ENCODE measurements around the gene PLEKHG2.
"Not testable (repeated sequence)": the region's sequence is repeated elsewhere in the genome, so short reads cannot be mapped to it uniquely, and the experiment has no call there.

The PLEKHG2 gene

GRCh38 chr19:39446365-39447084 lies 34.1 kb downstream of the PLEKHG2 start:
- DNase-seq (ENCODE audit: low spot score), result no peak

DNA sequence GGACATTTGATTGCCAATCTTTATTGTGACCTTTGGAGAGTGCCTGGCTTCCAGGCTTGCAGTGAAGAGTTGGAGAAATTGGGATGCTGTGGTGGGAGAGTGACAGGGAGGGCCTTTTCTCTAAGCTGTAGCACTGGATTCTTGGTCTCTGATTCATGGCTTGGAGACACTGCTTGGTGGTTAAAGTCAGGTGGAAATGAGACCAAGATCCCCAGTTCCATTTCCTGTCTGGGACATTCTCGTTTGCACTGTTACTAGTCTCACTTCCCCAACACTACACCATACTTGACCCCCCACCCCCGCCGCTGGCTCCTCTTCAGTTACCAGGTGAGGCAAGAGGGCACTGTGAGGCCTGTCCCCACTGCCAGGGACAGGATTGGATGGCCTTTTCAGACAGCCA lies 35.8 kb downstream of the PLEKHG2 start:
- no peak for DNase-seq (ENCODE audit: low spot score)

- no peak for DNase-seq (ENCODE audit: low spot score)
Measured at GRCh38 chr19:39449116-39449797, 36.8 kb downstream of the PLEKHG2 start.

- DNase-seq (ENCODE audit: low spot score), result not testable (repeated sequence)
Measured at GRCh38 chr19:39451257-39451656, 38.8 kb downstream of the PLEKHG2 start.

GRCh38 chr19:39463403-39463802 lies 50.9 kb downstream of the PLEKHG2 start:
- no peak for DNase-seq (ENCODE audit: low spot score)

DNA sequence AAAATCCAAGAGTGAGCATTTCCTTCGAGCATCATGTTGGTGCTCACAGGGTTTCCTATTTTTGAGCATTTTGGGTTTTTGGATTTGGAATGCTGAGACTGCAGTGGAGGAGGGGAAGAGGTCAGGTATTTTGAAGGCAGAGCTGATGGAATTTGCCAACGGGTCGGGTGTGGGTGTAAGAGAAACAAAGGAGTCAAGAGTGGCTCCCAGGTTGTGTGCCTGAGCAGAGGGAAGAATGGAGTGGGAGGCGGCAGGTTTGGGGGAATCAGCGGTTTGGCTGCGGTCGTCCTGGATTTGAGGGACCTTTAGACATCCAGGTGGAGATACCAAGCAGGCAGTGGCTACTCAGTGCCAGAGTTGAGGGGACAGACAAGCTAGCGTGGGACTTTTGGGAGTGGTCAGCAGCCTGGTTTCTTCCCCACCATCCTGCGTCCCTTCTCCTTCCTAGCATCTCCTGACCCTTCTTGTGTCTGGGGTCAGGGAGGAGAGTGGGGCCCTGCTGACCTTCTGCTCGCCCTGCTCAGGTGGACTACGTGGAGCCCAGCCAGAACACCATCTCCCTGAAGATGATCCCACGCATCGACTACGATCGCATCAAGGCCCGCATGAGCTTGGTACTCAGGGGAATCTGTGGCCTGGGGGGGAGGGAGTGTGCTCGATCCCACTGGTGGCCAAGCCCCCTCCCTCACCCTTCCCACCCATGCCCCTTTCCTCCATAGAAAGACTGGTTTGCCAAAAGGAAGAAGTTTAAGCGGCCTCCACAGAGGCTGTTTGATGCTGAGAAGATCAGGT lies 53.7 kb downstream of the PLEKHG2 start:
- no peak for DNase-seq (ENCODE audit: low spot score)

- DNase-seq (ENCODE audit: low spot score), result no peak
Measured at GRCh38 chr19:39467941-39468340, 55.5 kb downstream of the PLEKHG2 start.

DNA sequence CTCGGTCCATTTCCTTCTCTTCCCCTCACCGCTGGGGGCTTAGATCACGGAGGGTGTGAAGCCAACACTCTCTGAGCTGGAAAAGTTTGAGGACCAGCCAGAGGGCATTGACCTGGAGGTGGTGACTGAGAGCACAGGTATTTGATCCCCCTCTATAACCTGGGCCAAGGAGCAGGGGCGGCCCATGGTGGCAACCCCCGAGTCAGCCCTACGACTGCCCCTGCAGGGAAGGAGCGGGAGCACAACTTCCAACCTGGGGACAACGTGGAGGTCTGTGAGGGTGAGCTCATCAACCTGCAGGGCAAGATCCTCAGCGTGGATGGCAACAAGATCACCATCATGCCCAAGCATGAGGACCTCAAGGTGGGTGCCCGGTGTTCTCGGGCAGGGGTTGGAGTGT lies 56.6 kb downstream of the PLEKHG2 start:
- DNase-seq (ENCODE audit: low spot score), result no peak

DNA sequence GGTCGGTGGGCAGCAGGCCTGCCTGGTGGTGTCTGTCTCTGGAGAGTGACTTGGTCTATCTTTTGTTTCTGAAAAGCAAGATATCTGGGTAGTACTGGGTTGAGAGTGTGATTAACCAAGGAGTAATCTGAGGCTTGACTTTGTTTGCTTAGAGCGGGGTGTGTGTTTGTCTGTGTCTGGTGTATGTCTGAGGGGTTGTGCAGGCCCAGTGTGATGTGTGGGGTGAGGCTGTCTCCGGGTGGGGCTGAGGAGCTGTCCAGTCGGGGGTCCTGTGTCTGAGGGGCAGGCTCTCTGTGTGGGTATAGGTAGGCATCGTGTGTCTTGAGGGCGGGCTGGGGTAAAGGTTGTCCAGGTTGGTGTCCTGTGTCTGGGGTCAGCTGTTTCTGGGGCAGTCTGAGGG lies 57.1 kb downstream of the PLEKHG2 start:
- DNase-seq (ENCODE audit: low spot score), result no peak

- no peak for DNase-seq (ENCODE audit: low spot score)
Measured at GRCh38 chr19:39470724-39471339, 58.4 kb downstream of the PLEKHG2 start.

- DNase-seq (ENCODE audit: low spot score), result no peak
Measured at GRCh38 chr19:39471756-39472536, 59.5 kb downstream of the PLEKHG2 start.

DNA sequence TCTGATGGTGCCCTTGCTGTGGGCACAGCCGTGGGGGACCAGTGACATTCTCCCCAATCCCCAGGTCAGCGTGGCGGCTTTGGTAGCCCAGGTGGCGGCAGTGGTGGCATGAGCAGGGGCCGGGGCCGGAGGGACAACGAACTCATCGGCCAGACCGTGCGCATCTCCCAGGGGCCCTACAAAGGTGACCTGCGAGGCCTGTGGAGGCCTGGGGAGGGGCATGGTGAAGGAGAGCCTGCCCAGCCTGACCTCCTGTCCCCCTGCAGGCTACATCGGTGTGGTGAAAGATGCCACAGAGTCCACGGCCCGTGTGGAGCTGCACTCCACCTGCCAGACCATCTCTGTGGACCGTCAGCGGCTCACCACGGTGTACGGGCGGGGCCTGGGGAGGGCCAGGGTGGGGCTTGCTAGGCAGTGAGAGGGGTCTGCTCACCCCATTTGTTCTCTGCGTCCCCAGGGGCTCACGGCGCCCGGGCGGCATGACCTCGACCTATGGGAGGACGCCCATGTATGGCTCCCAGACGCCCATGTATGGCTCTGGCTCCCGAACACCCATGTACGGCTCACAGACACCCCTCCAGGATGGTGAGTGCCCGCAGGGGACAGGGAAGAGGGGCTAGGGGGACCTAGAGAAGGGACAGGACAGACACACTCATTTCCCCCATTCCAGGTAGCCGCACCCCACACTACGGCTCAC lies 60.4 kb downstream of the PLEKHG2 start:
- DNase-seq (ENCODE audit: low spot score), result no peak

- no peak for DNase-seq (ENCODE audit: low spot score)
Measured at GRCh38 chr19:39473443-39473960, 61.0 kb downstream of the PLEKHG2 start.

- DNase-seq (ENCODE audit: low spot score), result peak; percentile 58
Measured at GRCh38 chr19:39474139-39474620, 61.7 kb downstream of the PLEKHG2 start.

GRCh38 chr19:39475748-39476147 lies 63.3 kb downstream of the PLEKHG2 start:
- no peak for DNase-seq (ENCODE audit: low spot score)

Small RNAs within 50 kb of the gene (small RNA-seq; reads per million reads assigned to genes)
- gene MIR4530 (0 reads per million in 2 experiments), gene RN7SL566P (0 to 0.35 reads per million in 2 experiments)
